H7 (cell line): Measurements from ENCODE around the gene GJB6. TPM values are rescaled to one million over a fixed set of nuclear protein-coding genes. Genes with fewer than 3 reads are reported as not detected.

Source experiments
- DNase-seq: peaks from one replicate; pipeline ENCODE4 v3.0.0; 2012
- H3K27me3 ChIP-seq: 2 replicates; pipeline ENCODE4 v1.6.0; 2011; ENCODE audit warnings: mild to moderate bottlenecking, low read length; ENCODE audit not compliant: control insufficient read depth, insufficient read depth
- H3K36me3 ChIP-seq: replicated peaks from 2 replicates; pipeline ENCODE4 v1.5.1; 2011; ENCODE audit warnings: low read length; ENCODE audit not compliant: control insufficient read depth, insufficient read depth
- H3K4me3 ChIP-seq: 2 replicates; pipeline ENCODE4 v1.5.1; 2011; ENCODE audit warnings: low read depth, mild to moderate bottlenecking, control low read depth, low read length, moderate library complexity; ENCODE audit not compliant: insufficient read depth
- total RNA-seq: library from RNA; depleted of rRNA; stranded (reverse); fragments of >200 nt; shearing (Covaris generic); gene quantifications from 2 replicates; pipeline ENCODE4 v1.2.3, GENCODE V29; 2014

GJB6 gene
- total RNA-seq, 1 experiment from 2014 or later: not detected

- DNase-seq: no peak
- no peaks in the 10 kb centered on the region for H3K36me3 ChIP-seq
- no peak overlapping the region for H3K4me3 ChIP-seq
- peaks cover 32% of the 10 kb centered on the region for H3K27me3 ChIP-seq
These were observed 33.3 kb downstream of the GJB6 start for GRCh38 chr13:20198781-20199180.

GRCh38 chr13:20197361-20197834 is 34.7 kb downstream of the GJB6 start:
- DNase-seq: peak; percentile 75
- peaks cover 46% of the 10 kb centered on the region for H3K27me3 ChIP-seq
- H3K4me3 ChIP-seq: no peak overlapping the region
- H3K36me3 ChIP-seq: no peaks in the 10 kb centered on the region

GRCh38 chr13:20195801-20196200 is 36.3 kb downstream of the GJB6 start:
- peaks cover 62% of the 10 kb centered on the region for H3K27me3 ChIP-seq
- no peak for DNase-seq
- no peak overlapping the region for H3K4me3 ChIP-seq
- no peaks in the 10 kb centered on the region for H3K36me3 ChIP-seq

- peaks cover 80% of the 10 kb centered on the region for H3K27me3 ChIP-seq
These were observed 38.0 kb downstream of the GJB6 start for GRCh38 chr13:20193907-20194631.

GRCh38 chr13:20193162-20193906 is 38.8 kb downstream of the GJB6 start:
- Histone ChIP-seq H3K4me3 (peak overlapping the region; percentile 39), H3K36me3 (no peaks in the 10 kb centered on the region), H3K27me3 (peaks cover 82% of the 10 kb centered on the region)
- peak; percentile 66 for DNase-seq

More at GRCh38 chr13:20193907-20194631, 38.0 kb downstream of the GJB6 start:
- Histone ChIP-seq H3K36me3 (no peaks in the 10 kb centered on the region), H3K4me3 (no peak overlapping the region; the same call in 1 of the 2 replicates)
- no peak for DNase-seq

- no peaks in the 10 kb centered on the region for H3K36me3 ChIP-seq
- peak within 1 kb of the TSS; percentile 39 for H3K4me3 ChIP-seq
- peak; percentile 78 for DNase-seq
- peaks cover 82% of the 10 kb centered on the region for H3K27me3 ChIP-seq
These were observed 39.3 kb downstream of the GJB6 start, which contains the start of gene GJB2 for GRCh38 chr13:20192836-20193161. Gene GJB2, minus strand, starts transcription at chr13:20192938. Its CDS starts 3,357 bp downstream, at chr13:20189581.

- peak; percentile 72 for DNase-seq
- H3K4me3 ChIP-seq: peak overlapping the region; percentile 39
- H3K27me3 ChIP-seq: peaks cover 82% of the 10 kb centered on the region
These were observed 39.8 kb downstream of the GJB6 start for GRCh38 chr13:20192158-20192835.

GRCh38 chr13:20191311-20192157 is 40.6 kb downstream of the GJB6 start:
- H3K36me3 ChIP-seq: no peaks in the 10 kb centered on the region
- H3K4me3 ChIP-seq: peak overlapping the region; percentile 39
- peak; percentile 59 for DNase-seq
- peaks cover 77% of the 10 kb centered on the region for H3K27me3 ChIP-seq

More at GRCh38 chr13:20192158-20192835, 39.8 kb downstream of the GJB6 start:
- no peaks in the 10 kb centered on the region for H3K36me3 ChIP-seq

- DNase-seq: no peak
- H3K27me3 ChIP-seq: peaks cover 68% of the 10 kb centered on the region
- H3K4me3 ChIP-seq: no peak overlapping the region
- no peaks in the 10 kb centered on the region for H3K36me3 ChIP-seq
These were observed 41.4 kb downstream of the GJB6 start for GRCh38 chr13:20190481-20191310.

GRCh38 chr13:20190076-20190475 is 42.0 kb downstream of the GJB6 start:
- peaks cover 62% of the 10 kb centered on the region for H3K27me3 ChIP-seq

GRCh38 chr13:20188667-20189553 is 43.2 kb downstream of the GJB6 start:
- peak; percentile 73 for DNase-seq
- no peak overlapping the region for H3K4me3 ChIP-seq
- peaks cover 51% of the 10 kb centered on the region for H3K27me3 ChIP-seq
- no peaks in the 10 kb centered on the region for H3K36me3 ChIP-seq

More at GRCh38 chr13:20190076-20190475, 42.0 kb downstream of the GJB6 start:
- DNase-seq: no peak
- H3K4me3 ChIP-seq: no peak overlapping the region
- H3K36me3 ChIP-seq: no peaks in the 10 kb centered on the region

- no peaks in the 10 kb centered on the region for H3K36me3 ChIP-seq
- no peak overlapping the region for H3K4me3 ChIP-seq
- H3K27me3 ChIP-seq: peaks cover 29% of the 10 kb centered on the region
- no peak for DNase-seq
These were observed 45.3 kb downstream of the GJB6 start for GRCh38 chr13:20186771-20187170.
